SK-N-SH treated with all-trans-retinoic acid at 6 μM for 48 hours (cell line): ENCODE measurements around the gene HADHB.

ENCODE experiments used
- ESRRG ChIP-seq: fragments of 250-450 bp; sonication (Bioruptor Pico); IDR thresholded peaks from 2 replicates; pipeline ENCODE4 v1.6.1; 2021; ENCODE audit warnings: mild to moderate bottlenecking
- GLIS3 ChIP-seq: fragments of 250-450 bp; sonication (Bioruptor Pico); IDR thresholded peaks from 2 replicates; pipeline ENCODE4 v1.5.0; 2020; ENCODE audit warnings: mild to moderate bottlenecking, moderate library complexity
- ISL1 ChIP-seq: fragments of 250-450 bp; sonication (Bioruptor Pico); IDR thresholded peaks from 2 replicates; pipeline ENCODE4 v2.1.2; 2022; ENCODE audit warnings: mild to moderate bottlenecking, moderate library complexity
- ZNF565 ChIP-seq: fragments of 450-650 bp; formaldehyde crosslinking; conservative IDR thresholded peaks from 2 replicates; pipeline ENCODE4 v1.5.0; 2020; ENCODE audit warnings: low read depth, mild to moderate bottlenecking, moderate library complexity
- TF ChIP-seq, protein P1 (sequence below): fragments of 250-450 bp; sonication (Bioruptor Pico); IDR thresholded peaks from 2 replicates; pipeline ENCODE4 v1.8.0; 2020; ENCODE audit warnings: mild to moderate bottlenecking, moderate library complexity, borderline replicate concordance
- TF ChIP-seq, protein P2 (sequence below): fragments of 250-450 bp; sonication (Bioruptor Pico); IDR thresholded peaks from 2 replicates; pipeline ENCODE4 v1.5.1; 2021; ENCODE audit warnings: mild to moderate bottlenecking, moderate library complexity

DNA sequence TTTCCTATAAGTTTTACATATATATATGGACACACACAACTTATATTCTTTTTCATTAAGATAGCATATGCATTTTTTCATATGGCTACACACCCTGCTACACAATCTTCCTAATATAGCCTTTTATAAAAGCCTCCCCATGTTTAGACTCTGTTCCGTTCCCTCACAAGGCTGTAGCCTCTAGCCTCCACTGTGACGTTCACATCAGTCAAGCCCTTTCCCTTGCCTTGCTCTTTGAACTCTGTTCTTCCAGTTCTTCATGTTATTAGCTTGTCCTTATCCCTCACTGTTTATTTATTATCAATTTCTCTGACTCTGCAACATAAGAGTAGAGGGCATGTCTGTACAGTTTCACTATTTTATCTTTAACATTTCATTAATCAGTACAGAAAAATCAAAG lies 38.9 kb downstream of the HADHB start:
- TF ChIP-seq ESRRG (CRISPR knock-in tag) (no peak), ZNF565 (CRISPR knock-in tag) (no peak), GLIS3 (no peak), ISL1 (no peak)
- TF ChIP-seq, protein P1, sequence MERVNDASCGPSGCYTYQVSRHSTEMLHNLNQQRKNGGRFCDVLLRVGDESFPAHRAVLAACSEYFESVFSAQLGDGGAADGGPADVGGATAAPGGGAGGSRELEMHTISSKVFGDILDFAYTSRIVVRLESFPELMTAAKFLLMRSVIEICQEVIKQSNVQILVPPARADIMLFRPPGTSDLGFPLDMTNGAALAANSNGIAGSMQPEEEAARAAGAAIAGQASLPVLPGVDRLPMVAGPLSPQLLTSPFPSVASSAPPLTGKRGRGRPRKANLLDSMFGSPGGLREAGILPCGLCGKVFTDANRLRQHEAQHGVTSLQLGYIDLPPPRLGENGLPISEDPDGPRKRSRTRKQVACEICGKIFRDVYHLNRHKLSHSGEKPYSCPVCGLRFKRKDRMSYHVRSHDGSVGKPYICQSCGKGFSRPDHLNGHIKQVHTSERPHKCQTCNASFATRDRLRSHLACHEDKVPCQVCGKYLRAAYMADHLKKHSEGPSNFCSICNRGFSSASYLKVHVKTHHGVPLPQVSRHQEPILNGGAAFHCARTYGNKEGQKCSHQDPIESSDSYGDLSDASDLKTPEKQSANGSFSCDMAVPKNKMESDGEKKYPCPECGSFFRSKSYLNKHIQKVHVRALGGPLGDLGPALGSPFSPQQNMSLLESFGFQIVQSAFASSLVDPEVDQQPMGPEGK (CRISPR knock-in tag) = no peak
- TF ChIP-seq, protein P2, sequence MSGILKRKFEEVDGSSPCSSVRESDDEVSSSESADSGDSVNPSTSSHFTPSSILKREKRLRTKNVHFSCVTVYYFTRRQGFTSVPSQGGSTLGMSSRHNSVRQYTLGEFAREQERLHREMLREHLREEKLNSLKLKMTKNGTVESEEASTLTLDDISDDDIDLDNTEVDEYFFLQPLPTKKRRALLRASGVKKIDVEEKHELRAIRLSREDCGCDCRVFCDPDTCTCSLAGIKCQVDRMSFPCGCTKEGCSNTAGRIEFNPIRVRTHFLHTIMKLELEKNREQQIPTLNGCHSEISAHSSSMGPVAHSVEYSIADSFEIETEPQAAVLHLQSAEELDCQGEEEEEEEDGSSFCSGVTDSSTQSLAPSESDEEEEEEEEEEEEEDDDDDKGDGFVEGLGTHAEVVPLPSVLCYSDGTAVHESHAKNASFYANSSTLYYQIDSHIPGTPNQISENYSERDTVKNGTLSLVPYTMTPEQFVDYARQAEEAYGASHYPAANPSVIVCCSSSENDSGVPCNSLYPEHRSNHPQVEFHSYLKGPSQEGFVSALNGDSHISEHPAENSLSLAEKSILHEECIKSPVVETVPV (CRISPR knock-in tag) = no peak
